NT2/D1 (cell line): ENCODE measurements around the gene TNFRSF14.

Source experiments
- DNase-seq: peaks from one replicate; pipeline ENCODE4 v3.0.0-alpha.2; 2011; ENCODE audit warnings: low read depth, low spot score
- H3K27me3 ChIP-seq: 2 replicates; pipeline ENCODE4 v1.6.0; 2011; ENCODE audit warnings: mild to moderate bottlenecking; ENCODE audit not compliant: insufficient read length, insufficient read depth
- H3K36me3 ChIP-seq: 2 replicates; pipeline ENCODE4 v1.6.1; 2011; ENCODE audit warnings: mild to moderate bottlenecking, low read length, mixed read lengths; ENCODE audit not compliant: insufficient read depth, insufficient read length
- H3K4me1 ChIP-seq: 2 replicates; pipeline ENCODE4 v1.5.1; 2011; ENCODE audit not compliant: insufficient read depth, insufficient read length
- H3K4me3 ChIP-seq: 2 replicates; pipeline ENCODE4 v1.5.1; 2011; ENCODE audit warnings: low read depth; ENCODE audit not compliant: insufficient read length
- H3K9ac ChIP-seq: 2 replicates; pipeline ENCODE4 v1.6.0; 2011; ENCODE audit warnings: low read depth; ENCODE audit not compliant: insufficient read length
- H3K9me3 ChIP-seq: 2 replicates; pipeline ENCODE4 v1.5.1; 2011; ENCODE audit warnings: mild to moderate bottlenecking, low read length; ENCODE audit not compliant: insufficient read depth
- SUZ12 ChIP-seq: IDR thresholded peaks from 2 replicates; pipeline ENCODE4 v1.6.1; 2011; ENCODE audit not compliant: insufficient read length, insufficient read depth; ENCODE audit errors: extremely low read depth
- YY1 ChIP-seq: IDR thresholded peaks from 2 replicates; pipeline ENCODE4 v1.6.1; 2011; ENCODE audit not compliant: insufficient read length, insufficient read depth
- ZNF274 ChIP-seq: IDR thresholded peaks from 2 replicates; pipeline ENCODE4 v1.6.1; 2011; ENCODE audit warnings: mild to moderate bottlenecking, low read depth, low read length

TNFRSF14 gene

GRCh38 chr1:2540816-2541492 is 15.2 kb upstream of the TNFRSF14 start:
- peaks cover 20% of the 10 kb centered on the region for H3K4me1 ChIP-seq
- no peaks in the 10 kb centered on the region for H3K9me3 ChIP-seq
- H3K36me3 ChIP-seq: no peaks in the 10 kb centered on the region
- TF ChIP-seq YY1 (no peak), ZNF274 (no peak)
- no peak for DNase-seq
- H3K27me3 ChIP-seq: peaks cover 58% of the 10 kb centered on the region
- H3K9ac ChIP-seq: peak overlapping the region; percentile 56
- H3K4me3 ChIP-seq: no peak overlapping the region

GRCh38 chr1:2541619-2542245 is 14.4 kb upstream of the TNFRSF14 start:
- Histone ChIP-seq H3K9me3 (no peaks in the 10 kb centered on the region), H3K27me3 (peaks cover 56% of the 10 kb centered on the region), H3K9ac (peak overlapping the region; percentile 21), H3K4me1 (peaks cover 20% of the 10 kb centered on the region), H3K4me3 (no peak overlapping the region), H3K36me3 (no peaks in the 10 kb centered on the region)
- DNase-seq: no peak
- no peak for TF ChIP-seq ZNF274
- no peak for TF ChIP-seq YY1
- no peak for TF ChIP-seq SUZ12

- peaks cover 20% of the 10 kb centered on the region for H3K4me1 ChIP-seq
Measured at GRCh38 chr1:2542246-2542915, 13.8 kb upstream of the TNFRSF14 start.

GRCh38 chr1:2543543-2544092 is 12.6 kb upstream of the TNFRSF14 start:
- Histone ChIP-seq H3K27me3 (peaks cover 40% of the 10 kb centered on the region), H3K4me1 (peaks cover 20% of the 10 kb centered on the region), H3K9ac (peak overlapping the region; percentile 26), H3K36me3 (no peaks in the 10 kb centered on the region), H3K9me3 (no peaks in the 10 kb centered on the region), H3K4me3 (no peak overlapping the region)
- no peak for TF ChIP-seq YY1
- TF ChIP-seq SUZ12: no peak
- no peak for TF ChIP-seq ZNF274
- no peak for DNase-seq

More at GRCh38 chr1:2542246-2542915, 13.8 kb upstream of the TNFRSF14 start:
- Histone ChIP-seq H3K4me3 (no peak overlapping the region), H3K9me3 (no peaks in the 10 kb centered on the region), H3K27me3 (peaks cover 52% of the 10 kb centered on the region), H3K9ac (peak overlapping the region; percentile 21), H3K36me3 (no peaks in the 10 kb centered on the region)
- TF ChIP-seq YY1: no peak
- TF ChIP-seq SUZ12: no peak
- no peak for TF ChIP-seq ZNF274
- DNase-seq: no peak

- Histone ChIP-seq H3K4me1 (peaks cover 21% of the 10 kb centered on the region), H3K27me3 (peaks cover 37% of the 10 kb centered on the region), H3K36me3 (no peaks in the 10 kb centered on the region), H3K9me3 (no peaks in the 10 kb centered on the region), H3K9ac (peak overlapping the region; percentile 26), H3K4me3 (no peak overlapping the region)
- no peak for DNase-seq
- no peak for TF ChIP-seq ZNF274
- TF ChIP-seq SUZ12: no peak
- no peak for TF ChIP-seq YY1
Measured at GRCh38 chr1:2544093-2544874, 11.9 kb upstream of the TNFRSF14 start.

GRCh38 chr1:2544875-2545640 is 11.1 kb upstream of the TNFRSF14 start:
- Histone ChIP-seq H3K4me1 (peaks cover 21% of the 10 kb centered on the region), H3K36me3 (no peaks in the 10 kb centered on the region), H3K27me3 (peaks cover 30% of the 10 kb centered on the region), H3K4me3 (no peak overlapping the region), H3K9me3 (no peaks in the 10 kb centered on the region), H3K9ac (peak overlapping the region; percentile 50)
- DNase-seq: no peak
- TF ChIP-seq SUZ12: no peak
- no peak for TF ChIP-seq ZNF274
- no peak for TF ChIP-seq YY1
